Measurements from ENCODE around the gene IMMP2L. TPM values are rescaled to one million over a fixed set of nuclear protein-coding genes. Genes with fewer than 3 reads are reported as not detected.

The IMMP2L gene
- total and polyA plus RNA-seq, 3 experiments from 2014 or later, result 13.7 to 23.5 (median 18.0) TPM

DNA sequence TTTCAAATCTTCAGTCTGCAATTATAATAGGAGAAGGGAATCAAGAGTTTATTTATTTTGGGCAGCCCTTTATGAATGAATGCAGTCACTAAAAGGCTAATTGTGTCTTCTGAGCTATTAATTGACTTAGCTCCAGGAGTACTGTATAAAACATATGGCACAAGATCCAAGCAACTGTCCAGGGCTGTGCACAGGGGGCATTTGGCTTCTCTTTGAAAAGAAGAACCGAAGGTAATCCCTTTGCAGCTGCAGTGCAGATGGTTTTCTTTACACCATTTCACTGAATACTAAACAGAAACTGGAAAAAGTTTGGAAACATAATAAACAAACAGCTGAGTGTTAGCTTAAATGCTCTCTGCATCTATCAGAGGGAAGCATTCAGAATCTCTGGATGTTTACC lies 753.9 kb downstream of the IMMP2L start:
- H3K27me3 ChIP-seq (ENCODE audit: insufficient read depth, low read length, poor library complexity, severe bottlenecking), result no peaks in the 10 kb centered on the region
- H3K27ac ChIP-seq (ENCODE audit: low read depth, low read length), result no peak overlapping the region
- Mint-ChIP-seq H3K36me3 (peaks cover 0 to 2% (median 0%) of the 10 kb centered on the region in 3 donors), H3K4me3 (no peak overlapping the region), H3K27me3 (no peaks in the 10 kb centered on the region), H3K27ac (no peak overlapping the region), H3K9me3 (no peaks in the 10 kb centered on the region), H3K4me1 (no peaks in the 10 kb centered on the region)
- H3K36me3 ChIP-seq (ENCODE audit: insufficient read depth, low read length), result no peaks in the 10 kb centered on the region
- ChIA-PET CTCF (no interaction called here), POLR2A (no interaction called here)
- DNase-seq, result no peak
- H3K4me1 ChIP-seq (ENCODE audit: insufficient read depth, low read length), result no peaks in the 10 kb centered on the region
- H3K9me3 ChIP-seq (ENCODE audit: low read length), result no peaks in the 10 kb centered on the region
- no peak overlapping the region for H3K4me3 ChIP-seq (ENCODE audit: low read length)

DNA sequence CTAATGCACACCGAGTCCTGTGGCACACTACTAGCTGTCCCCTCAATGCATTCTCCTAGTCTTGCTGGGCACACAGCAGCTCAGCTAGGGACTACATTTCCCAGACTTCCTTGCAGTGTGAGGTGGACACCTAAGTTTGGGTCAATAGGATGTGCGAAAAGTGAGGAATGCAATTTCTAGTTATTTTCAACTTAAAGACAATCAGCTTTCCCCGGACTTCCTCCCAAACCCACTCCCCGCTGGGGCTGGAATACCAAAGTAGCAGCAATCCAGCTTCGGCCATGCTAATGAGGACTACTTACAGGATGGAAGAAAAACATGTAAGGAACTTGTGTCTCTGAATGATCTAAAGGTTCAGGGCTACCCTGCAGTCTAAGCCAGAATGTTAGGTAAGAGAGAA lies 757.8 kb downstream of the IMMP2L start:
- no peak overlapping the region for H3K4me3 ChIP-seq (ENCODE audit: low read length)
- DNase-seq, result no peak
- H3K27ac ChIP-seq (ENCODE audit: low read depth, low read length), result no peak overlapping the region
- ChIA-PET CTCF (no interaction called here), POLR2A (no interaction called here)
- Mint-ChIP-seq H3K4me1 (no peaks in the 10 kb centered on the region), H3K4me3 (no peak overlapping the region), H3K36me3 (peaks cover 0 to 12% (median 3%) of the 10 kb centered on the region in 3 donors), H3K27ac (no peak overlapping the region), H3K9me3 (no peaks in the 10 kb centered on the region), H3K27me3 (no peaks in the 10 kb centered on the region)
- no peaks in the 10 kb centered on the region for H3K9me3 ChIP-seq (ENCODE audit: low read length)
- H3K36me3 ChIP-seq (ENCODE audit: insufficient read depth, low read length), result no peaks in the 10 kb centered on the region
- no peaks in the 10 kb centered on the region for H3K27me3 ChIP-seq (ENCODE audit: insufficient read depth, low read length, poor library complexity, severe bottlenecking)
- H3K4me1 ChIP-seq (ENCODE audit: insufficient read depth, low read length), result no peaks in the 10 kb centered on the region

DNA sequence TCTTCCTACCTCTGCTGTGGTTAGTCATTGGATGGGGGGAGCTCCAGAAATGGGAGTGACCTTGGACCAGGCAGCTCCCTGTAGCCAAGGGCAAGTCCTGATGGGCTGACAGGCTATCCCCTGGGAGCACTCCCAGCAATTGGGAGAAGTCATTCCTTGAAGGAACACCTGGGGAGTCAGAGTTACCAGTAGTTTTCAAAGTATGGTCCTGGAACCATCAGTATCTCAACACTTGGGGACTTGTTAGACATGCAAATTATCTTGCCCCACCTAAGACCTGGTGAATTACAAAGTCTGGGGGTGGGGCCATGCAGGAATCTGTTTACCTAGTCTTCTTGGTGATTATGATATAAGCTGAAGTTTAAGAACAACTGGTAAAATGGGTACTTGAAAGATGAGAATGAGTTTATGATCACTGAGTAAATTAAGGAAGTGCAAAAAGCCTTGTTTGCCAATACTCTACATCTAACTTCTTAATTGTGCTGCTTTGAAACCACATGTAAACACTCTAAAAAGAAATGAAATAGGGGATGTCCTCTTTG lies 758.6 kb downstream of the IMMP2L start:
- no peaks in the 10 kb centered on the region for H3K27me3 Mint-ChIP-seq
- Histone ChIP-seq H3K4me3 (ENCODE audit: low read length) (no peak overlapping the region), H3K9me3 (ENCODE audit: low read length) (no peaks in the 10 kb centered on the region), H3K27me3 (ENCODE audit: insufficient read depth, low read length, poor library complexity, severe bottlenecking) (no peaks in the 10 kb centered on the region), H3K27ac (ENCODE audit: low read depth, low read length) (no peak overlapping the region), H3K36me3 (ENCODE audit: insufficient read depth, low read length) (no peaks in the 10 kb centered on the region), H3K4me1 (ENCODE audit: insufficient read depth, low read length) (no peaks in the 10 kb centered on the region)
- peak overlapping the region in 1 of 7 donors; percentile 29 for H3K4me3 Mint-ChIP-seq
- H3K4me1 Mint-ChIP-seq, result no peaks in the 10 kb centered on the region
- CTCF ChIA-PET, result no interaction called here
- no peak for DNase-seq
- peaks cover 0 to 12% (median 3%) of the 10 kb centered on the region in 3 donors for H3K36me3 Mint-ChIP-seq
- H3K9me3 Mint-ChIP-seq, result no peaks in the 10 kb centered on the region
- no peak overlapping the region for H3K27ac Mint-ChIP-seq
- POLR2A ChIA-PET, result no interaction called here

DNA sequence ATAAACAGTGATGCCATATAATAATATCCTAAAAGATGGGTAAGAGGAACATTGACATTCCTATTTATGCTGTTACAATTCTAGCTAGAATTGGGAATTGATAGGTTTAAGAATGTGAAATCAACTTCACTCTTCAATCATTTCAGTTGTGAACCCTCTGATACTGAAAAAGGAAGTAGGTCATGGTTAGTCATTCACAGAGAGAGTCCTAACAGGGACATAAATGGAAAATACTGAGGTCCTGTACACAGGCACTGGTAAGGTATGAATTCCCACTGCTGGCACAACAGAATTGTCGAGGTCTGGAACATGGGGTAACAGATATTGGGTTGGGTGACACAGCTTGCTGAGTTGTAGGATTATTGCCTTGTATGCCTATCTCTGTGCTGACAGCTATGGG lies 760.8 kb downstream of the IMMP2L start:
- H3K27ac ChIP-seq (ENCODE audit: low read depth, low read length), result no peak overlapping the region
- no peak overlapping the region for H3K4me3 ChIP-seq (ENCODE audit: low read length)
- Mint-ChIP-seq H3K27ac (no peak overlapping the region), H3K4me3 (no peak overlapping the region), H3K27me3 (no peaks in the 10 kb centered on the region), H3K36me3 (peaks cover 0 to 12% (median 3%) of the 10 kb centered on the region in 3 donors), H3K9me3 (no peaks in the 10 kb centered on the region), H3K4me1 (no peaks in the 10 kb centered on the region)
- POLR2A ChIA-PET, result no interaction called here
- no peak for DNase-seq
- no peaks in the 10 kb centered on the region for H3K9me3 ChIP-seq (ENCODE audit: low read length)
- no peaks in the 10 kb centered on the region for H3K4me1 ChIP-seq (ENCODE audit: insufficient read depth, low read length)
- CTCF ChIA-PET, result no interaction called here
- no peaks in the 10 kb centered on the region for H3K27me3 ChIP-seq (ENCODE audit: insufficient read depth, low read length, poor library complexity, severe bottlenecking)
- H3K36me3 ChIP-seq (ENCODE audit: insufficient read depth, low read length), result no peaks in the 10 kb centered on the region

DNA sequence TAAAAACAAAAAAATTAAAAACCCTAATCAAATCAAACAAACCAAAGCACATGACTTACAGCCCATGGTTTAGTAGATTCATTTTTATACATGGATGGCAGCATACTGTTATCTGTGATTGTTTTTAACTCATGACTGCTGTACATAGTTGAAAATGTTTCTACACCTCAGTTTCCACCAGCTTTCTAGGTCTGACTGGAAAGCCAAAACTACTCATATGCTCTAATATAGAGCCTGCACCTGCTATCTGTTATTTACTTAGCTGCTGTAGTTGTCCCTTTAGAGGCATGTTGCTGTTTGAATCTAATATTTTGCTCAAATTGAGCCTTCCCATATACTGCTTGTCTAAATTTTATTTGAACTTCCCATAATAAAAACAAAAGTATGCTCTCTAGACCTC lies 761.3 kb downstream of the IMMP2L start:
- H3K27ac ChIP-seq (ENCODE audit: low read depth, low read length), result no peak overlapping the region
- no peak overlapping the region for H3K27ac Mint-ChIP-seq
- CTCF ChIA-PET, result no interaction called here
- no peaks in the 10 kb centered on the region for H3K9me3 ChIP-seq (ENCODE audit: low read length)
- no peaks in the 10 kb centered on the region for H3K4me1 ChIP-seq (ENCODE audit: insufficient read depth, low read length)
- peaks cover 0 to 12% (median 3%) of the 10 kb centered on the region in 3 donors for H3K36me3 Mint-ChIP-seq
- H3K27me3 ChIP-seq (ENCODE audit: insufficient read depth, low read length, poor library complexity, severe bottlenecking), result no peaks in the 10 kb centered on the region
- no peak overlapping the region for H3K4me3 Mint-ChIP-seq
- no peaks in the 10 kb centered on the region for H3K27me3 Mint-ChIP-seq
- no peaks in the 10 kb centered on the region for H3K36me3 ChIP-seq (ENCODE audit: insufficient read depth, low read length)
- no peak for DNase-seq
- no peaks in the 10 kb centered on the region for H3K4me1 Mint-ChIP-seq
- POLR2A ChIA-PET, result no interaction called here
- no peaks in the 10 kb centered on the region for H3K9me3 Mint-ChIP-seq
- no peak overlapping the region for H3K4me3 ChIP-seq (ENCODE audit: low read length)

DNA sequence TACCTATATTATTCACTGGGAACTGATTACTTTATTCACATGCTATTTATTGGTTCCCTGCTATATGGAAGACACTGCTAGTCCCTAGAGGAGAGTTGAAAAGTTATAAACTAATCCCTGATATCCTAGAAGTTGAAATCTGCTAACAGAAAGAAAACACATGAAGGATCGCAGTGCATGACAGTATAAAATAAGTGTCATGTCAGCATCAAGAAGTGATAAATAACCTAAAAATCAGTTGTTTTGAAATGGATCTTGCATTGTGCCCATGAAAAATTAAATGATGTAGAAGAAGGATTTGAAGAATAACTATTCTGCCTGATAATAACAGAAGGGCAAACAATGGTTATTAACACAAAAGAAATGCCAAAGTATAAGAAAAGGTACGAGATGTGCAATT lies 764.6 kb downstream of the IMMP2L start:
- Mint-ChIP-seq H3K27ac (no peak overlapping the region), H3K4me1 (no peaks in the 10 kb centered on the region), H3K36me3 (peaks cover 0 to 5% (median 0%) of the 10 kb centered on the region in 3 donors), H3K27me3 (no peaks in the 10 kb centered on the region), H3K4me3 (no peak overlapping the region), H3K9me3 (no peaks in the 10 kb centered on the region)
- no peaks in the 10 kb centered on the region for H3K9me3 ChIP-seq (ENCODE audit: low read length)
- no peak overlapping the region for H3K4me3 ChIP-seq (ENCODE audit: low read length)
- no peaks in the 10 kb centered on the region for H3K4me1 ChIP-seq (ENCODE audit: insufficient read depth, low read length)
- ChIA-PET POLR2A (no interaction called here), CTCF (no interaction called here)
- DNase-seq, result no peak
- H3K36me3 ChIP-seq (ENCODE audit: insufficient read depth, low read length), result no peaks in the 10 kb centered on the region
- no peak overlapping the region for H3K27ac ChIP-seq (ENCODE audit: low read depth, low read length)
- H3K27me3 ChIP-seq (ENCODE audit: insufficient read depth, low read length, poor library complexity, severe bottlenecking), result no peaks in the 10 kb centered on the region

DNA sequence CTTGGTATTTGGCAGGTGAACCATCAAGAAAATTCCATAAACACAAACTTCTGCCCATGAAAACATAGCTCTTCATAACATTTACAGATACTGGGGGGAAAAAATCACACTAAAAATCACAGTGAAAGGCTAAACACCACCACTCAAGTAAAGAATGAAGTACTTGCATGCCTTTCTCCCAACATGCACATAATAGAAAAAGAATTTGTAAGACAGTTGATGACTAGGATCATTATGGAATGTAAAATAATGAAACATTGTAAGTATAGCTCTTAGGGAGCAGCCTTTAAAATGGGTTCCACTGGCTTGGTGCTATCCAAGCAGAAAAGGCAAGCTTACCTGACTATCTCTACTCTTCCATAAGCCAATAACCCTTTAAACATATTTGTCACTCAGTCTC lies 771.3 kb downstream of the IMMP2L start:
- H3K27ac ChIP-seq (ENCODE audit: low read depth, low read length), result no peak overlapping the region
- Mint-ChIP-seq H3K27me3 (no peaks in the 10 kb centered on the region), H3K9me3 (no peaks in the 10 kb centered on the region), H3K4me3 (no peak overlapping the region), H3K4me1 (no peaks in the 10 kb centered on the region), H3K27ac (no peak overlapping the region), H3K36me3 (peaks cover 0 to 4% (median 0%) of the 10 kb centered on the region in 3 donors)
- CTCF ChIA-PET, result no interaction called here
- no peaks in the 10 kb centered on the region for H3K36me3 ChIP-seq (ENCODE audit: insufficient read depth, low read length)
- DNase-seq, result no peak
- no peaks in the 10 kb centered on the region for H3K27me3 ChIP-seq (ENCODE audit: insufficient read depth, low read length, poor library complexity, severe bottlenecking)
- H3K4me3 ChIP-seq (ENCODE audit: low read length), result no peak overlapping the region
- POLR2A ChIA-PET, result no interaction called here
- H3K4me1 ChIP-seq (ENCODE audit: insufficient read depth, low read length), result no peaks in the 10 kb centered on the region
- H3K9me3 ChIP-seq (ENCODE audit: low read length), result no peaks in the 10 kb centered on the region

DNA sequence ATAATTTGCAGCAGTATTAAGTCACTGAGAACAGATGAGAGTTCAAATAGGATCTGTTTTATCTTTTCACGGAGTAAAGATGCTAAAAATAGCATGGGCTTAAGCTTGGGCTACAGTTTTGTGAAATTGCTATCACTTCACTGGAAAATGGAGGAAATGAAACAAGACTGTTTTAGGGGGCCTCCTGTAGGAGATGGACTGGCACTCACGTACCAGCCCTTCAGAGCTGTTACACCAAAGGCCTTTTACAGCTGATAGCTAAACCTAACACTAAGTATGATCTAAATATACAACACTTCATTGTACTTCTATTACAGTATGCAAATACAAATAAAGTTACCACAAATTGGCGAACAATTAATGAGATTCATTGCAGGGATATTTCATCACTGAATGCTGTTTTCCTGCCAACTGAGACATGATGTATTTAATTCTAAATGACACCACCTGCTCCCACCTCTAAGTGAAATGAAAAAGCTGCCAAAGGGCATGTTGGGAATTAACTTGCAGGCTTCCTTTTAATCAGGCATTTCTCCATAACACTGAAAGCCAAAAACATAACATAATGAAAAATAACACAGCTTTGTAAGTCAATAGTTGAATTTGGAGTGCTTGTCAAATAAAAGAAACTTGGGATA lies 775.8 kb downstream of the IMMP2L start:
- no peaks in the 10 kb centered on the region for H3K4me1 ChIP-seq (ENCODE audit: insufficient read depth, low read length)
- H3K27me3 Mint-ChIP-seq, result no peaks in the 10 kb centered on the region
- H3K36me3 ChIP-seq (ENCODE audit: insufficient read depth, low read length), result no peaks in the 10 kb centered on the region
- no peak overlapping the region for H3K4me3 ChIP-seq (ENCODE audit: low read length)
- H3K27ac Mint-ChIP-seq, result no peak overlapping the region
- H3K36me3 Mint-ChIP-seq, result no peaks in the 10 kb centered on the region
- no peaks in the 10 kb centered on the region for H3K9me3 Mint-ChIP-seq
- DNase-seq, result no peak
- no peak overlapping the region for H3K27ac ChIP-seq (ENCODE audit: low read depth, low read length)
- no peak overlapping the region for H3K4me3 Mint-ChIP-seq
- ChIA-PET POLR2A (no interaction called here), CTCF (no interaction called here)
- H3K4me1 Mint-ChIP-seq, result no peaks in the 10 kb centered on the region
- H3K9me3 ChIP-seq (ENCODE audit: low read length), result no peaks in the 10 kb centered on the region
- no peaks in the 10 kb centered on the region for H3K27me3 ChIP-seq (ENCODE audit: insufficient read depth, low read length, poor library complexity, severe bottlenecking)
